KBM-7 (cell line): ENCODE results near the gene MZT2B.
A peak's percentile ranks its signal among the peaks of the same experiment; 100 is the strongest.
"Not testable (repeated sequence)": the region's sequence is repeated elsewhere in the genome, so short reads cannot be mapped to it uniquely, and the experiment has no call there.

Experiments used
- DNase-seq: peaks from one replicate; pipeline ENCODE4 v3.0.0-alpha.2; 2015
- in situ Hi-C: fragments of 300-500 bp; cut with MboI; formaldehyde crosslinking; loops from 2 replicates; pipeline ENCODE4 v1.14.3; 2020; ENCODE audit warnings: low sequenced_read_pairs, low pct_unique_long_range_greater_than_20kb, mixed read lengths

The MZT2B gene

GRCh38 chr2:130151145-130151512 lies 30.9 kb upstream of the MZT2B start:
- in situ Hi-C loops: loop anchor here (25.0 kb wide), 1 partner anchor 186 kb away; the partner anchor contains the start of gene IMP4

DNA sequence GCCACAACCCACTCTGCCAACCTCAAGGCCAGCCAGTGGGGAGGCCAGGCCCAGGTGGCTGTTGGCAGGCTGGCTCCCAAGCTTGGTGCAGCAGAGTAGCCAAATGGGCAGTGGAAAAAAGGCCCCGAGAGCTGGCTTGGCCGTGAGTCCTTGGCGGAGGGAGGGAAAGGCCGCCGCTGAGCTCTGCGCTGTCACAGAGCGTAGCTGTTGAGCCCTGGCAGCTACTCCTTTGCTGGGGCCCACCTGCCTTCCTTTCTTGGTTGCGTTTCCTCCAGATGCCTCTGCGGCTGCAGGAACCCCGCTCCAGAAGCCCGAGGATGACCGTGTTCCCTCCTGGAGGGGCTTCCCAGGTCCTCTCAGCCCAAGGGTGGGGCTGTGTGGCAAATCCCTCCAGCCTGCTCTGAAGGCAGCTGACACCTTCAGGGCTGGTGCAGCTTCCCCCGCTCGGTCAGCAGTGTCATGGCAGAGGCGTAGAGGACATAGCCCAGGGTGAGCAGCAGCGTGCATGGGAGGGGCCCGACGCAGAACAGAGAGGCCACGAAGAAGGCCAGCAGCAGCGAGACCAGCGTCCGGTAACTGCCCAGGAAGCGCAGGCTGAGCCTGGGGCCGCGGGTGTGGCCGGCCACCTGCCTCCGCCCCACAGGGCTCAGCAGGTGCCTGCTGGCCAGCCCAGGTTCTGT lies 29.8 kb upstream of the MZT2B start:
- in situ Hi-C loops: loop anchor here (25.0 kb wide), 1 partner anchor 185 kb away; the partner anchor contains the start of gene IMP4
- not testable (repeated sequence) for DNase-seq

More at GRCh38 chr2:130151145-130151512, 30.9 kb upstream of the MZT2B start:
- not testable (repeated sequence) for DNase-seq

DNA sequence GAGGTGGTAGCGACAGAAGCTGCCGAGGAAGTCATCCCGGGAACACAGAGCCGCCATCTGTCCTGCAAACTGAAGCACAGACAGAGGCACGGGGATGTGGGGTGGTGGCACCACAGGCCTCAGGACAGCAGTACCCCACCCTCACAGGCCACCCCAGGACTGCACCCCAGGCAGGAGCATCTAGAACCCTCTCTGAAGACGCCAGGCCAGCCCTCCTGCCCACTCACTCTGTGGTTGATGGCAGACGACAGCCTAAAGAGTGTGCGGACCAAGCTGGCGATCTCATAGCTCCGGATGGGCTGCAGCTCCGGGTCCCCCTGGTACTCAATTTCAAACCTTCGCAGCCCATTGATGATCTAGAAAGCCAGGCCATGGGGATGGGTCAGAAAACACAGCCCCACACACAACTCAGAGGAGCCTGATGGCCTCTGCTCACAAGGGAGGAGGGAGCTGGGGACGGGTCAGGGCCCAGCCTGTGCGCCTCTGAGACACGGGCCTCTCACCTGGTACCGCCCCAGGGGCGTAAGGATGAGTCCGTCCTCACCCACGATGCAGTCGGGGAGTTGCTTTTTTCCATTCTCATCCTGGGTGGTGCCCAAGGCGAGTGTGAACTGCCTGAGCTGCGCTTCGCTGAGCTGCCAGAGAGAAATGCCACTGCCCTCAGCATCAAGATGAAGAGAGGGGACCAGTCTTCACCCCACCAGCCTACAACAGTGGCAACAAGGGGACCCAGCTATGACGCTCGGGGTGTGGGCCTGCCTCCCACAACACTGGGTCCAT lies 29.1 kb upstream of the MZT2B start:
- in situ Hi-C loops: loop anchor here (25.0 kb wide), 1 partner anchor 184 kb away; the partner anchor contains the start of gene IMP4

GRCh38 chr2:130153721-130154422 lies 28.2 kb upstream of the MZT2B start:
- in situ Hi-C loops: loop anchor here (25.0 kb wide), 1 partner anchor 183 kb away; the partner anchor contains the start of gene IMP4
- DNase-seq: not testable (repeated sequence)

More for the DNA sequence above, 29.1 kb upstream of the MZT2B start:
- DNase-seq: no peak

DNA sequence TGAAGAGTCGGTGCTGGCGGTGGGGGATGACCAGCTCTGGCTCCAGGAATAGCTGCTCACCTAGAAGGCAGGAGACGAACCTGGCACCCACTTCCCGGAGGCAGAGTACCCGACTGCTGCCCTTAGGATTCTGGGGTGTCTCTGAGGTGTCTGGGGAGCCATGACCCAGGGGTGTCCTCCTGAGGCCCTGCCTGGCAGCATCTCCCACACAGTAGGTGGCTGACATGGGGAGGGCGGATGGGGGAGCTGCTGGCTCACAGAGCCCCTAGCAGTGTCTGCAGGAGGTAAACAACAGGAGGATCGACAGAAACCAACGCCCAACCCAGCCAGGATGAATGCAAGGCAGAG lies 27.7 kb upstream of the MZT2B start:
- not testable (repeated sequence) for DNase-seq
- in situ Hi-C loops: loop anchor here (25.0 kb wide), 1 partner anchor 183 kb away; the partner anchor contains the start of gene IMP4

GRCh38 chr2:130154773-130155765 lies 27.0 kb upstream of the MZT2B start:
- DNase-seq: no peak

GRCh38 chr2:130155956-130156623 lies 26.0 kb upstream of the MZT2B start:
- in situ Hi-C loops: loop anchor here (25.0 kb wide), 1 partner anchor 181 kb away; the partner anchor contains the start of gene IMP4
- peak; percentile 38 for DNase-seq

More at GRCh38 chr2:130154773-130155765, 27.0 kb upstream of the MZT2B start:
- in situ Hi-C loops: loop anchor here (25.0 kb wide), 1 partner anchor 182 kb away; the partner anchor contains the start of gene IMP4

- no peak for DNase-seq
- in situ Hi-C loops: loop anchor here (25.0 kb wide), 1 partner anchor 181 kb away; the partner anchor contains the start of gene IMP4
These were observed 25.4 kb upstream of the MZT2B start for GRCh38 chr2:130156624-130157004.

DNA sequence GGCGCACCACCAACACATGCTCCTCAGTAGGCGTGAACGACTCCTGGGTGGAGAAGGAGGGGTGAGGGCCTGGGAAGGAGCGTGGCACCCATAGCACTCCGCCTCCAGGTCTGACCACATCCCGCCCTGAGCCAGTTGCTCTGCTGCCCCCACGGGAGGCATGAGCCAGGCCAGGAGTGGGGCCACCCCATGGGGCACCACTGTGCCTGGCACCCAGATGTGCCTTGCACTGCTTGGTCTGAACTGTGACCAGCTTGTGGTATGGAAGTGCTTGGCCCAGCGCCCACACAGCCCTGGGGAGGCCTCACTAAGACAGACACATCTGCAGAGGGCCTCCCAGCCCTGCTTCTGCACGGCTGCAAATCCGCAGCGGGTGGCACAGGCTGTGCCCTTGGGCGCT lies 24.7 kb upstream of the MZT2B start:
- in situ Hi-C loops: loop anchor here (25.0 kb wide), 1 partner anchor 180 kb away; the partner anchor contains the start of gene IMP4

GRCh38 chr2:130157825-130158514 lies 24.1 kb upstream of the MZT2B start:
- in situ Hi-C loops: loop anchor here (25.0 kb wide), 1 partner anchor 179 kb away; the partner anchor contains the start of gene IMP4
- peak; percentile 69 for DNase-seq

More for the DNA sequence above, 24.7 kb upstream of the MZT2B start:
- not testable (repeated sequence) for DNase-seq

GRCh38 chr2:130158631-130159030 lies 23.4 kb upstream of the MZT2B start:
- in situ Hi-C loops: loop anchor here (25.0 kb wide), 1 partner anchor 179 kb away; the partner anchor contains the start of gene IMP4
- no peak for DNase-seq

- DNase-seq: not testable (repeated sequence)
- in situ Hi-C loops: loop anchor here (25.0 kb wide), 1 partner anchor 178 kb away; the partner anchor contains the start of gene IMP4
These were observed 22.7 kb upstream of the MZT2B start for GRCh38 chr2:130159376-130159775.

- in situ Hi-C loops: loop anchor here (25.0 kb wide), 1 partner anchor 177 kb away; the partner anchor contains the start of gene IMP4
- no peak for DNase-seq
These were observed 21.9 kb upstream of the MZT2B start for GRCh38 chr2:130160131-130160530.

- in situ Hi-C loops: loop anchor here (25.0 kb wide), 1 partner anchor 176 kb away; the partner anchor contains the start of gene IMP4
- DNase-seq: not testable (repeated sequence)
These were observed 21.0 kb upstream of the MZT2B start for GRCh38 chr2:130160838-130161705.

DNA sequence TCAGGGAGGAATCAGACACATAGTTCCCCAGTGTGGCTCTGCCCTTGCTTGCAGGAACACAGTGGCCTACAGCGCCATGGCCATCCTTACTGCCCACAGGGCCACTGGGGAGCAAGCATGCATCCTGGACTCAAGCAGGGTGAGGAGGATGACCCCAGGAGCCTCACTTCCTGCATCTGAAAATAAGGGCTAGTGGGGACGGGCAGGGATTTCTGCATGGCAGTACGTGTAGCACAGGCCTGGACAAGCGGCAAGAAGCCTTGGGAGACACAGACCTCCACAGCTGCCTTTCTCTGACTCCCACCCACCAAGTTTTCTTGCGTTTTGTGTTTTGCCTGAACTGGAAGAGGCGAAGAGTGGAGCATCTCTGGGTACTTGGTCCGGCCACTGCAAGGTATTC lies 19.6 kb upstream of the MZT2B start:
- in situ Hi-C loops: loop anchor here (25.0 kb wide), 1 partner anchor 175 kb away; the partner anchor contains the start of gene IMP4

More for the DNA sequence above, 19.6 kb upstream of the MZT2B start:
- not testable (repeated sequence) for DNase-seq
